Effector memory CD4-positive, alpha-beta T cell (primary cell): Measurements from ENCODE around the gene CFAP54.
"Not testable (repeated sequence)": the region's sequence is repeated elsewhere in the genome, so short reads cannot be mapped to it uniquely, and the experiment has no call there.

Source experiments
- DNase-seq, 3 donors: peaks; one replicate each; pipeline ENCODE4 v3.0.0-alpha.2; 2020
- H3K27ac ChIP-seq: 2 replicates; pipeline ENCODE4 v1.7.0; 2013; ENCODE audit warnings: mild to moderate bottlenecking, low read length, moderate library complexity; ENCODE audit not compliant: insufficient read depth, poor library complexity, severe bottlenecking
- H3K27me3 ChIP-seq: replicated peaks from 2 replicates; pipeline ENCODE4 v1.7.0; 2013; ENCODE audit warnings: mild to moderate bottlenecking, low read length; ENCODE audit not compliant: insufficient read depth, control insufficient read depth, poor library complexity, severe bottlenecking
- H3K36me3 ChIP-seq: 2 replicates; pipeline ENCODE4 v1.7.0; 2013; ENCODE audit warnings: mild to moderate bottlenecking, low read length, moderate library complexity; ENCODE audit not compliant: control insufficient read depth, insufficient read depth
- H3K4me1 ChIP-seq: 2 replicates; pipeline ENCODE4 v1.7.0; 2013; ENCODE audit warnings: low read length, mild to moderate bottlenecking; ENCODE audit not compliant: control insufficient read depth, insufficient read depth, poor library complexity, severe bottlenecking
- H3K4me3 ChIP-seq: 2 replicates; pipeline ENCODE4 v1.7.0; 2013; ENCODE audit warnings: low read length, low read depth, mild to moderate bottlenecking; ENCODE audit not compliant: insufficient read depth, poor library complexity, severe bottlenecking
- H3K9me3 ChIP-seq: 2 replicates; pipeline ENCODE4 v1.7.0; 2013; ENCODE audit warnings: mild to moderate bottlenecking, low read length, moderate library complexity; ENCODE audit not compliant: control insufficient read depth

The CFAP54 gene

DNA sequence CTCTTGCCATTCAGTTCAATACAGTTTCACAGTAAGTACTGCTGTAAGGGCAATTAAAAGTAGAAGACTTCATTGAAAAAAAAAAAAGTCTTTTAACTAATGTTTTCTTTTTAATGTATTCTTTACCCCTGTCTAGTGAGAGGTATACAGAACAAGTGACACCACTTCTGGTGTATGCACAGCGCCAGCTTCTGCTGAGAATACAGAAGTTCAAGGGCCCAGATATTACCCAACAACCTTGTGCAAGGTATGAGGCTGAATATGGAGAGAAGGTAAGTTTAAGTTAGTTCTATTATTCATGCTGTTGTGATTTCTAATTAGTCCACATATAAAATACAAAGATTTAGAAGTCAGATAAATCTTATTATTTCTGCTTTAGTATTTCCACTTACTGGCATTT lies 168.7 kb downstream of the CFAP54 start:
- Histone ChIP-seq H3K27me3 (no peaks in the 10 kb centered on the region), H3K9me3 (no peaks in the 10 kb centered on the region), H3K27ac (no peak overlapping the region), H3K4me3 (no peak overlapping the region), H3K4me1 (no peaks in the 10 kb centered on the region), H3K36me3 (no peaks in the 10 kb centered on the region)
- DNase-seq = no peak

DNA sequence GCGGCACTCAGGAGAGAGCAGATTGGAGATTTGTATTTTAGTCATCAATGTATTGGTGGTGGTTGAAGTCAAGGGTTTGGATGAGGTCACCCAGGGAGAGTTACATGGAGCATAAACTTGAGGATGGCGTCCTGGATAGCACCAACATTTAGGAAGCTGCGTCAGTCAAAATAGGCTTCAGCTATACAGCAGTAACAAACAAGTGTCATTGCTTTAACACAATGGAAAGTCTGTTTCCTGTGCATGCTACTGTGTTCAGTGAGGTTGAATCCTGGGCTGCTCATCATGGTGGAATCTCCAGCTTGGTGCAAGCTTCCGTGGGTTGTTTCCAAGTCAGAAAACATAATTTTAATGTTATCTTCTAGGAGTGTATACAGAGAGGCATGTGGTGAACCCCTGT lies 180.4 kb downstream of the CFAP54 start:
- H3K9me3 ChIP-seq = no peaks in the 10 kb centered on the region
- no peaks in the 10 kb centered on the region for H3K27me3 ChIP-seq
- DNase-seq = no peak
- H3K36me3 ChIP-seq = no peaks in the 10 kb centered on the region
- no peak overlapping the region for H3K4me3 ChIP-seq
- no peaks in the 10 kb centered on the region for H3K4me1 ChIP-seq
- no peak overlapping the region for H3K27ac ChIP-seq

DNA sequence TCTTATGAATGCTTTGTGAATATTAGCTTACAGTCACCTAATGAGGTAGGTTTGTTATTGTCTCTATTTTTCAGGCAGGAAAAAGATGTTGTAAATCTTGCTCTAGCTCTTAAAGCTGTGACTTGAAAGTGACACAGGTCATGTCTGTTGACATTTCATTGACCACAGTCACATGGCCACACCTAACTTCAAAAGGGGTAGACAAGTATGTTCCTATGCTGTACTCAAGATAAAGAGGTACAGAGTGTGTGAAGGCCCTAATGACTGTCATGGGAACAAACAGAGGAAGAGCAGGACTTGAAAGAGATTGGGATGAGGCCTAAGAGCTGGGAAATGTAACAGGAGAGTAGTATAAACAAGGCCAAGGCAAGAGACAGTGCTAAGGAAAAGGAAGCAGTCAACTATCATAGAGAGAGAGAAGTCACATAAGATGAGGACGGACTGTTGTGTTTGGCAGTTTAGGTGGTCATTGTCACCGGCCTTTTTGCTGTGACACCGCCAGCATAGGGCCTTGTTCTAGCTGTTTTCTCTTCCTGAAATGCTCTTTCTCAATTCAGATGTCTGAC lies 181.0 kb downstream of the CFAP54 start:
- no peaks in the 10 kb centered on the region for H3K27me3 ChIP-seq
- H3K4me3 ChIP-seq = no peak overlapping the region
- H3K9me3 ChIP-seq = no peaks in the 10 kb centered on the region
- DNase-seq = no peak
- no peaks in the 10 kb centered on the region for H3K36me3 ChIP-seq
- no peaks in the 10 kb centered on the region for H3K4me1 ChIP-seq
- no peak overlapping the region for H3K27ac ChIP-seq

DNA sequence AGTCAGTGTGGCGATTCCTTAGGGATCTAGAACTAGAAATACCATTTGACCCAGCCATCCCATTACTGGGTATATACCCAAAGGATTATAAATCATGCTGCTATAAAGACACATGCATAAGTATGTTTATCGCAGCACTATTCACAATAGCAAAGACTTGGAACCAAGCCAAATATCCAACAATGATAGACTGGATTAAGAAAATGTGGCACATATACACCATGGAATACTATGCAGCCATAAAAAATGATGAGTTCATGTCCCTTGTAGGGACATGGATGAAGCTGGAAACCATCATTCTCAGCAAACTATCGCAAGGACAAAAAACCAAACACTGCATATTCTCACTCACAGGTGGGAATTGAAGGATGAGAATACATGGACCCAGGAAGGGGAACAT lies 186.1 kb downstream of the CFAP54 start:
- not testable (repeated sequence) for H3K27me3 ChIP-seq, H3K36me3 ChIP-seq, H3K4me1 ChIP-seq, H3K9me3 ChIP-seq, H3K4me3 ChIP-seq, DNase-seq, H3K27ac ChIP-seq

DNA sequence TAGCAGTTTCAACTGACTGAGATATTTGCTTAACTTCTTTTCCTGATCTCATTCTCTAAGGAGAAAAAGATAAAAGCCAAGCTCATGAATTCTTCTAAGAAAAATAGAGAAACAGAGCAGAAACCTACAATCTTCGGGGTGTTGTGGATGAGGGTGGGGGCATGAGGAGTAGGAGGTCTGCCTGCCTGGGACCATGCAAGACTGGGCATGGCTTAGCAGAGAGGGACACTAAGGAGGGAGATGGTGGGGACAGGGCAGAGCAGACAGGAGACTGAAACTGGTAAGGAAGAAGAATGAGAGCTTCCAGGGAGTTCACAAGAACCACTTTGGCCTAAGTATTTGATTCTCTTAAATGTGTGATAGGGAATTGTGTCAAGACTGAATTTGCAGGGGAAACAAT lies 188.0 kb downstream of the CFAP54 start:
- H3K27me3 ChIP-seq = no peaks in the 10 kb centered on the region
- no peaks in the 10 kb centered on the region for H3K9me3 ChIP-seq
- H3K36me3 ChIP-seq = no peaks in the 10 kb centered on the region
- no peaks in the 10 kb centered on the region for H3K4me1 ChIP-seq
- no peak overlapping the region for H3K4me3 ChIP-seq
- H3K27ac ChIP-seq = no peak overlapping the region
- DNase-seq = no peak

DNA sequence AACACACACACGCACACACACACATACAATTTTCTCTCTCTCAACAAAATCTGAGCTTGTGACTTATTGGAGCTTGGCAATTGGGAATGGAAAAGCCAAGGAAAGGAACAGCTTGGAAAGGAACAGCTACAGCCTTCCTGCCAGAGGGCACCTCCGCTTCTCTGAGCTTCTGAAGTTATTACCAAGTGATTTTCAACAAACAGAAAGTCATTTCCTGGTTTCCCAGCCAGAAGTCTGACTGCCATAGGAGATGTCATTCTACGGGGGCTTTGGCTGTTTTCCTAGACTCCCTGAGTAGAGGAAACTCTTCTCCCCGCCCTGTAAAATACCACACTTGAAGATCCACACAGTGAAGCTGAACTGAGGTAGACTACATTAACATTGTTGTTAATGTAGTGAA lies 198.3 kb downstream of the CFAP54 start:
- Histone ChIP-seq H3K9me3 (no peaks in the 10 kb centered on the region), H3K27me3 (no peaks in the 10 kb centered on the region), H3K4me1 (no peaks in the 10 kb centered on the region), H3K4me3 (no peak overlapping the region), H3K36me3 (no peaks in the 10 kb centered on the region), H3K27ac (no peak overlapping the region)
- DNase-seq = no peak

DNA sequence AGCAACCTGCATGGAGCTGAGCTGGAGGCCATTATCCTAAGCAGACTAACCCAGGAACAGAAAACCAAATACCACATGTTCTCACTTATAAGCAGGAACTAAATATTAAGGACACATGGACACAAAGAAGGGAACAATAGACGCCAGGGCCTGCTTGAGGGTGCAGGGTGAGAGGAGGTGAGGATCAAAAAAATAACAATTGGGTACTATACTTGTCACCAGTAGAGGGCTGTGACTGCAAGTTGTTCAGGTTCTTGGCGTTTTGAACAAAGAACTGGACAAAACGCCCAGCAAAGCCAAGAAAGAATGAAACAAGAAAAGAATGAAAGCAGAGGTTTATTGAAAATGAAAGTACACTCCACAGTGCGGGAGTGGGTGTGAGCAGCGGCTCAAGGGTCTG lies 209.1 kb downstream of the CFAP54 start:
- Histone ChIP-seq H3K4me1 (no peaks in the 10 kb centered on the region), H3K27me3 (no peaks in the 10 kb centered on the region), H3K9me3 (no peaks in the 10 kb centered on the region), H3K36me3 (no peaks in the 10 kb centered on the region), H3K4me3 (no peak overlapping the region), H3K27ac (no peak overlapping the region)
- no peak for DNase-seq

DNA sequence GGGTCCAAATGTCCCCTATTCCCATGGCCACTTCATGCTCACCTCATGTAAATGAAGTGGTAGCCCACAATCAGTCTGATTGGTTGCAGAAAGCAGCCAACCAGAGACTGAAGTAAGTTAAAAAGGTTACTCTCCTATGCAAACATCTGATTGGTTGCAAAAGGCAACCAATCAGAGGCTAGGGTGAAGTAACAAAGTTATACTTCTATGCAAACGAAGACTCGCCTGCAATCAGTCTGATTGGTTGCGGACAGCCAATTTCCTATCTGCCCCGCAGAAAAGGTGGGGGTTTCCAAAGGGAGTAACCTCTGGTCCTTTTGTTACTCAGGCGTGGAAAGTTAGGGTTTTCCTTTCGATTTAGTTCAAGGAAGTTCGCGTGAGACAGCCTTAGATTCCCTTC lies 209.6 kb downstream of the CFAP54 start:
- no peak overlapping the region for H3K27ac ChIP-seq
- H3K4me3 ChIP-seq = no peak overlapping the region
- H3K4me1 ChIP-seq = no peaks in the 10 kb centered on the region
- no peaks in the 10 kb centered on the region for H3K36me3 ChIP-seq
- no peak for DNase-seq
- H3K27me3 ChIP-seq = no peaks in the 10 kb centered on the region
- no peaks in the 10 kb centered on the region for H3K9me3 ChIP-seq

DNA sequence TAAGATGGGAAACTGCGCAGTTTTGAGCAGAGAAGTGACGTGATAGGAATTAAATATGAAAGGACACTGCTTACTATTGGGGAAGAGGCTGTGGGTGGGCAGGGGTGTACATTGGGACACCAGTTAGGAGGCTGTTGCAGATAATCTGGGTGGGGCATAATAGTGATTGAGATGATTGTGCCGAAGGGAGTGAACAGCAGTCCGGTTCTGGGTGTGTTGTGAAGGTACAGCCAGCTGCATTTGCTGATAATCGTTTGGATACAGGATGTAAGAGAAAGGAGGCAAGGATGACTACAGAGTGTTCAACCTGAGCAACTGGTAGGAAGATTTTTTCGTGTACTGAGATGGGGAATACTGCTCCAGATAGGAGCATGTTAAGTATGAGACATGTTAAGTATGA lies 212.5 kb downstream of the CFAP54 start:
- Histone ChIP-seq H3K4me1 (no peaks in the 10 kb centered on the region), H3K4me3 (no peak overlapping the region), H3K9me3 (no peaks in the 10 kb centered on the region), H3K36me3 (no peaks in the 10 kb centered on the region), H3K27ac (no peak overlapping the region), H3K27me3 (no peaks in the 10 kb centered on the region)
- DNase-seq = no peak

DNA sequence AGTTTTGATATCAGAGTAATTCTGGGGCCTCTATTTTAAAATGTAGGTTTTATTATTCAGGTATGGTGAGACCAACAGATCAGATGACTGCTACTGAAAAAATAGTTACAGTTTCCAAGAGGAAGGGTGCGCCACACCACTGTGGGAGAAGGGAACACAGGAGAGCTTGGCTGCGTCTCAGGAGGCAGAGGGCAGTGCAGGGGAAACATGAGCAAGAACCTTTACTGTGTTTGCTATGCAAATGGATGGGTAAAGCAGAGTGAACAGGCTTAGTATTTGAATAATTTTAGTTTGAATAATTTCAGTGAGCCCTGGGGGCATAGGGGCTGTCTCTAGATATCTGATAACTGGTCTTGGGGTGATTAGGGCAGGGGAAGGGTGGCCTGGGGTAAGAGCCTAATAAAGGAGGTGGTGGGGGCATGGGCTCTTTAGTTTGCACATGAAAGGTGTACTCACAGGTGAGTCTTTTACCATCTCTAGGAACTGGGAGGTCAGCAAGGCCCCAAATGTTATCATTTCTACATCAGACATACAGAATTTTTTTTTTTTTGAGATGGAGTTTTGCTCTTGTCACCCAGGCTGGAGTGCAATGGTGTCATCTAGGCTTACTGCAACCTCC lies 220.9 kb downstream of the CFAP54 start:
- Histone ChIP-seq H3K4me3 (no peak overlapping the region), H3K9me3 (no peaks in the 10 kb centered on the region), H3K36me3 (no peaks in the 10 kb centered on the region), H3K4me1 (no peaks in the 10 kb centered on the region), H3K27me3 (no peaks in the 10 kb centered on the region), H3K27ac (no peak overlapping the region)
- no peak for DNase-seq
